ENCODE data around the gene TEC. TPM values are rescaled to one million over a fixed set of nuclear protein-coding genes. Genes with fewer than 3 reads are reported as not detected.

Gene TEC
- total RNA-seq, 6 donors from 2014 or later: 5.9 to 26.2 (median 10.1) TPM

- TF ChIP-seq CTCF (IDR thresholded peaks at IDR 0.05) (no peak), POLR2AphosphoS5 (IDR thresholded peaks at IDR 0.05) (no peak), EP300 (IDR thresholded peaks at IDR 0.05) (no peak), POLR2A (IDR thresholded peaks at IDR 0.05) (no peak)
- ATAC-seq (ENCODE audit: low FRiP score in 2 of 2) (no peak), DNase-seq (no peak)
- Histone ChIP-seq H3K4me1 (peaks cover 0 to 16% (median 0%) of the 10 kb centered on the region in 4 donors), H3K4me3 (no peak overlapping the region), H3K27me3 (no peaks in the 10 kb centered on the region), H3K9me3 (no peaks in the 10 kb centered on the region), H3K27ac (no peak overlapping the region), H3K36me3 (peaks cover 0 to 21% (median 2%) of the 10 kb centered on the region in 4 donors)
These were observed 131.8 kb downstream of the TEC start for GRCh38 chr4:48137846-48138245.

DNA sequence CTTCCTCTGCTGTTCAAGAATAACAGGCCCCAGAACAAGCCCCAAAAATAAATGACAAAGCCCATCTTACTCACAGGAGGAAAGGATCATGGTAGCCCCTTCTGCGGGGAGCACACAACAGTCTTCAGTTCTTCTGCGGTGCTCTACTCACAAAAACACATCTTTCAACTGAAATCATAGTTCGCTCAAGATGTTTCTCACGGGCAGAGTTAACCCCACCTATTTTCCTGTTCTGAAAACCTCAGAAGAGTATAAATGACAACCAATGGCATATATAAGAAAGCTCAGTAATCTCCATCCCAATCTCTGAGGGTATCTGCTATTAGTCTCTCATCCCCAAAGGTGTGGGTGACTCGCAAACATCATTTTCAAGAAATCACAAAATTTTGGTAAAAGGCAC lies 135.6 kb downstream of the TEC start, which contains the start of gene TXK:
Gene TXK (minus strand): TSS at position 170 of the 400 bp plus-strand sequence. CDS start 80 bp downstream, at position 90.
- 74 to 76% methylated on average over 5 of the region's 5 CpGs for WGBS, 2 donors
- DNase-seq: no peak
- peaks cover 0 to 21% (median 2%) of the 10 kb centered on the region in 4 donors for H3K36me3 ChIP-seq
- H3K27ac ChIP-seq: no peak within 1 kb of the TSS
- peaks cover 0 to 13% (median 7%) of the 10 kb centered on the region in 4 donors for H3K4me1 ChIP-seq
- peak within 1 kb of the TSS in 1 of 4 donors; percentile 11 for H3K4me3 ChIP-seq
- ATAC-seq (ENCODE audit: low FRiP score in 2 of 2): no peak
- H3K9me3 ChIP-seq: no peaks in the 10 kb centered on the region
- H3K27me3 ChIP-seq: no peaks in the 10 kb centered on the region
- TF ChIP-seq CTCF (IDR thresholded peaks at IDR 0.05) (no peak), POLR2AphosphoS5 (IDR thresholded peaks at IDR 0.05) (no peak), POLR2A (IDR thresholded peaks at IDR 0.05) (peak in 1 of 4 donors; percentile 16), EP300 (IDR thresholded peaks at IDR 0.05) (no peak)

GRCh38 chr4:48133669-48134068 lies 136.0 kb downstream of the TEC start:
- Histone ChIP-seq H3K4me3 (peak overlapping the region in 1 of 4 donors; percentile 11), H3K9me3 (no peaks in the 10 kb centered on the region), H3K4me1 (peaks cover 0 to 14% (median 9%) of the 10 kb centered on the region in 4 donors), H3K27me3 (no peaks in the 10 kb centered on the region), H3K27ac (no peak overlapping the region), H3K36me3 (peaks cover 0 to 19% (median 2%) of the 10 kb centered on the region in 4 donors)
- ATAC-seq (ENCODE audit: low FRiP score in 2 of 2) (no peak), DNase-seq (no peak)
- TF ChIP-seq CTCF (IDR thresholded peaks at IDR 0.05) (no peak), EP300 (IDR thresholded peaks at IDR 0.05) (no peak), POLR2AphosphoS5 (IDR thresholded peaks at IDR 0.05) (no peak), POLR2A (IDR thresholded peaks at IDR 0.05) (no peak)

GRCh38 chr4:48131736-48132135 lies 137.9 kb downstream of the TEC start:
- DNase-seq (no peak), ATAC-seq (ENCODE audit: low FRiP score in 2 of 2) (no peak)
- H3K27ac ChIP-seq: no peak overlapping the region

More at GRCh38 chr4:48131736-48132135, 137.9 kb downstream of the TEC start:
- 76 to 77% methylated on average over 4 of the region's 4 CpGs for WGBS, 2 donors
- TF ChIP-seq CTCF (IDR thresholded peaks at IDR 0.05): no peak
- Histone ChIP-seq H3K36me3 (peaks cover 0 to 10% (median 2%) of the 10 kb centered on the region in 4 donors), H3K9me3 (no peaks in the 10 kb centered on the region), H3K4me3 (no peak overlapping the region), H3K27me3 (no peaks in the 10 kb centered on the region), H3K4me1 (peaks cover 7 to 31% (median 23%) of the 10 kb centered on the region in 4 donors)
